HEK293T (cell line): ENCODE results near the gene ERC2.

Experiments
- ARNT ChIP-seq: fragments of 450-650 bp; IDR thresholded peaks from 2 replicates; pipeline ENCODE4 v1.6.1; 2017; ENCODE audit warnings: mild to moderate bottlenecking
- BHLHE40 ChIP-seq: fragments of 450-650 bp; IDR thresholded peaks from 2 replicates; pipeline ENCODE4 v1.6.1; 2016; ENCODE audit warnings: mild to moderate bottlenecking, moderate library complexity, borderline replicate concordance
- CTBP1 ChIP-seq: fragments of 450-650 bp; IDR thresholded peaks from 2 replicates; pipeline ENCODE4 v1.6.1; 2016; ENCODE audit warnings: borderline replicate concordance
- ELF4 ChIP-seq: fragments of 450-650 bp; IDR thresholded peaks from 2 replicates; pipeline ENCODE4 v1.6.1; 2017; ENCODE audit warnings: antibody characterized with exemption
- FOXA1 ChIP-seq: fragments of 450-650 bp; IDR thresholded peaks from 2 replicates; pipeline ENCODE4 v1.6.1; 2016; ENCODE audit warnings: mild to moderate bottlenecking
- FOXK2 ChIP-seq: fragments of 450-650 bp; IDR thresholded peaks from 2 replicates; pipeline ENCODE4 v1.6.1; 2016; ENCODE audit warnings: mild to moderate bottlenecking
- FOXM1 ChIP-seq: fragments of 450-650 bp; IDR thresholded peaks from 2 replicates; pipeline ENCODE4 v1.6.1; 2017; ENCODE audit warnings: mild to moderate bottlenecking, borderline replicate concordance
- L3MBTL2 ChIP-seq: fragments of 450-650 bp; conservative IDR thresholded peaks from 2 replicates; pipeline ENCODE4 v1.6.1; 2016; ENCODE audit warnings: mild to moderate bottlenecking
- LEF1 ChIP-seq: fragments of 450-650 bp; IDR thresholded peaks from 2 replicates; pipeline ENCODE4 v1.6.1; 2017; ENCODE audit warnings: mild to moderate bottlenecking, borderline replicate concordance
- SP1 ChIP-seq: fragments of 450-650 bp; IDR thresholded peaks from 2 replicates; pipeline ENCODE4 v1.6.1; 2017
- SUZ12 ChIP-seq: fragments of 450-650 bp; IDR thresholded peaks from 2 replicates; pipeline ENCODE4 v1.6.1; 2016; ENCODE audit warnings: mild to moderate bottlenecking
- TARDBP ChIP-seq: fragments of 450-650 bp; IDR thresholded peaks from 2 replicates; pipeline ENCODE4 v1.6.1; 2016
- TF ChIP-seq, protein P1 (sequence below): fragments of 450-650 bp; IDR thresholded peaks from 2 replicates; pipeline ENCODE4 v1.6.1; 2016

GRCh38 chr3:55852326-55852725 is 615.9 kb downstream of the ERC2 start:
- TF ChIP-seq, protein P1, sequence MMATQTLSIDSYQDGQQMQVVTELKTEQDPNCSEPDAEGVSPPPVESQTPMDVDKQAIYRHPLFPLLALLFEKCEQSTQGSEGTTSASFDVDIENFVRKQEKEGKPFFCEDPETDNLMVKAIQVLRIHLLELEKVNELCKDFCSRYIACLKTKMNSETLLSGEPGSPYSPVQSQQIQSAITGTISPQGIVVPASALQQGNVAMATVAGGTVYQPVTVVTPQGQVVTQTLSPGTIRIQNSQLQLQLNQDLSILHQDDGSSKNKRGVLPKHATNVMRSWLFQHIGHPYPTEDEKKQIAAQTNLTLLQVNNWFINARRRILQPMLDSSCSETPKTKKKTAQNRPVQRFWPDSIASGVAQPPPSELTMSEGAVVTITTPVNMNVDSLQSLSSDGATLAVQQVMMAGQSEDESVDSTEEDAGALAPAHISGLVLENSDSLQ: no peak
- TF ChIP-seq LEF1 (no peak), FOXM1 (no peak), ARNT (no peak), SP1 (no peak), SUZ12 (no peak), FOXA1 (no peak), FOXK2 (no peak), TARDBP (no peak), BHLHE40 (no peak), ELF4 (no peak), CTBP1 (no peak), L3MBTL2 (no peak)
